ENCODE measurements around the gene TYMP. TPM values are rescaled to one million over a fixed set of nuclear protein-coding genes. Genes with fewer than 3 reads are reported as not detected.

The TYMP gene
- total and polyA plus RNA-seq, 2 of the 4 experiments (the other 2 are of a cell fraction): 0.18 to 0.74 TPM

- H3K36me3 ChIP-seq (ENCODE audit: control insufficient read depth, insufficient read depth, low read length): peaks cover 4% of the 10 kb centered on the region; the same call in 1 of the 2 replicates
- no peak within 1 kb of the TSS for H3K4me2 ChIP-seq (ENCODE audit: low read depth, low read length)
- no peak for DNase-seq
- H2AFZ ChIP-seq (replicated peaks; ENCODE audit: low read length, poor library complexity): peak within 1 kb of the TSS; percentile 4
- intact Hi-C loops (cut with micrococcal nuclease) (no loop called here), in situ Hi-C loops (cut with MboI; ENCODE audit: low sequenced_read_pairs) (no loop called here), dilution Hi-C loops (cut with HindIII; ENCODE audit: low sequenced_read_pairs, unreplicated experiment) (no loop called here)
- H3K18ac ChIP-seq (ENCODE audit: low read depth, low read length): no peak within 1 kb of the TSS
- H2AK9ac ChIP-seq (replicated peaks; ENCODE audit: low read depth, low read length, poor library complexity): no peak within 1 kb of the TSS
- TF ChIP-seq RCOR1 (IDR thresholded peaks at IDR 0.05; ENCODE audit: insufficient replicate concordance, low read length) (no peak), BHLHE40 (IDR thresholded peaks at IDR 0.05; ENCODE audit: low read depth, low read length) (no peak), RAD21 (IDR thresholded peaks at IDR 0.05; ENCODE audit: low read length) (no peak), RFX5 (IDR thresholded peaks at IDR 0.05; ENCODE audit: low read depth, low read length) (no peak), CTCF (conservative IDR thresholded peaks at IDR 0.05; ENCODE audit: low read depth, low read length) (no peak), MAFK (IDR thresholded peaks at IDR 0.05; ENCODE audit: low read depth, low read length) (no peak), POLR2A (IDR thresholded peaks at IDR 0.05; ENCODE audit: low read depth, low read length) (no peak), FOS (IDR thresholded peaks at IDR 0.05; ENCODE audit: low read depth, low read length) (no peak), SMC3 (IDR thresholded peaks at IDR 0.05; ENCODE audit: low read depth, low read length) (no peak), NFE2L2 (IDR thresholded peaks at IDR 0.05; ENCODE audit: low read depth, low read length) (no peak), CEBPB (IDR thresholded peaks at IDR 0.05; ENCODE audit: low read depth, low read length) (no peak), CHD1 (IDR thresholded peaks at IDR 0.05; ENCODE audit: low read depth, low read length) (no peak), MAZ (IDR thresholded peaks at IDR 0.05; ENCODE audit: borderline replicate concordance, low read depth, low read length) (no peak), MXI1 (IDR thresholded peaks at IDR 0.05; ENCODE audit: borderline replicate concordance, low read depth, low read length) (no peak), ELK1 (IDR thresholded peaks at IDR 0.05; ENCODE audit: borderline replicate concordance, low read depth, low read length) (no peak)
- TF ChIP-seq, protein P1, sequence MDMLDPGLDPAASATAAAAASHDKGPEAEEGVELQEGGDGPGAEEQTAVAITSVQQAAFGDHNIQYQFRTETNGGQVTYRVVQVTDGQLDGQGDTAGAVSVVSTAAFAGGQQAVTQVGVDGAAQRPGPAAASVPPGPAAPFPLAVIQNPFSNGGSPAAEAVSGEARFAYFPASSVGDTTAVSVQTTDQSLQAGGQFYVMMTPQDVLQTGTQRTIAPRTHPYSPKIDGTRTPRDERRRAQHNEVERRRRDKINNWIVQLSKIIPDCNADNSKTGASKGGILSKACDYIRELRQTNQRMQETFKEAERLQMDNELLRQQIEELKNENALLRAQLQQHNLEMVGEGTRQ (IDR thresholded peaks at IDR 0.05; ENCODE audit: low read depth, low read length): no peak
- WGBS, 2 experiments (ENCODE audit: extremely low coverage in 2 of 2, insufficient read length in 1 of 2): 83% methylated on average over 6 of the region's 23 CpGs; no CpG with 5 or more reads in 1 of the 2 experiments
- no peak within 1 kb of the TSS for H2BK20ac ChIP-seq (ENCODE audit: low read depth, low read length)
- no peak within 1 kb of the TSS for H2BK15ac ChIP-seq (ENCODE audit: low read depth, low read length)
- H4K20me1 ChIP-seq (ENCODE audit: insufficient read depth, low read length): no peaks in the 10 kb centered on the region; the same call in 1 of the 2 replicates
- peaks cover 0 to 3% of the 10 kb centered on the region in 2 experiments; a peak in 1 of 4 replicates for H3K79me1 ChIP-seq (ENCODE audit: low read depth in 1 of 2, low read length in 2 of 2)
- H2BK5ac ChIP-seq (ENCODE audit: low read depth, low read length, poor library complexity, severe bottlenecking): no peak within 1 kb of the TSS
- ChIA-PET POLR2A (ENCODE audit: unreplicated experiment) (no interaction called here), CTCF (no interaction called here)
- no peak within 1 kb of the TSS for H2AK5ac ChIP-seq (ENCODE audit: low read depth, low read length)
- no peak within 1 kb of the TSS for H4K91ac ChIP-seq (ENCODE audit: insufficient read depth, low read depth, low read length)
- H3K23ac ChIP-seq (ENCODE audit: low read depth, low read length): no peak within 1 kb of the TSS
- no peak within 1 kb of the TSS for H3K14ac ChIP-seq (replicated peaks; ENCODE audit: low read depth, low read length)
- no peak within 1 kb of the TSS for H3K9ac ChIP-seq (ENCODE audit: low read depth, low read length)
- no peak within 1 kb of the TSS for H4K5ac ChIP-seq (ENCODE audit: low read depth, low read length)
- H3K27me3 ChIP-seq (ENCODE audit: control insufficient read depth, insufficient read depth, low read length): no peaks in the 10 kb centered on the region; the same call in 1 of the 2 replicates
- H4K8ac ChIP-seq (ENCODE audit: low read depth in 2 of 2, low read length in 2 of 2): no peak within 1 kb of the TSS
- H3K4ac ChIP-seq (ENCODE audit: low read depth, low read length): no peak within 1 kb of the TSS
- no peaks in the 10 kb centered on the region for H3K9me3 ChIP-seq (ENCODE audit: control insufficient read depth, insufficient read depth, low read length)
- ATAC-seq (ENCODE audit: low read depth): peak; percentile 21; the same call in 1 of the 2 replicates
- no TSS peak for BruUV-seq (replicated peaks)
- H3K9me1 ChIP-seq (ENCODE audit: insufficient read depth, low read length): no peaks in the 10 kb centered on the region
- no peak within 1 kb of the TSS for H2BK120ac ChIP-seq (ENCODE audit: low read depth, low read length)
- H3K4me3 ChIP-seq (ENCODE audit: insufficient read depth, low read depth, low read length): no peak within 1 kb of the TSS
- no peak within 1 kb of the TSS for H3K56ac ChIP-seq (ENCODE audit: extremely low read depth, insufficient read depth, low read length)
- no peaks in the 10 kb centered on the region for H3K4me1 ChIP-seq (ENCODE audit: control insufficient read depth, insufficient read depth, low read length)
- H3K27ac ChIP-seq (ENCODE audit: insufficient read depth, low read length): no peak within 1 kb of the TSS
These were observed 43.1 kb downstream of the TYMP start, which contains the start of gene MIOX for GRCh38 chr22:50486561-50487289. TSS of gene MIOX (plus strand) at chr22:50486859. CDS start at chr22:50486898, 39 bp downstream.
